Uterus (tissue), 4 donors: ENCODE data around the gene EPHA4. TPM values are rescaled to one million over a fixed set of nuclear protein-coding genes. Genes with fewer than 3 reads are reported as not detected.

Experiments used
- DNase-seq, 2 donors: peaks; one replicate each; pipeline ENCODE4 v3.0.0-alpha.2; 2019 to 2020
- H3K27ac ChIP-seq, 2 donors: fragments of 200-600 bp; sonication (generic); 1 replicate in 1 of 2; 2 replicates in 1 of 2; pipeline ENCODE4 v1.5.1; 2016 to 2018
- H3K27me3 ChIP-seq, 2 donors: fragments of 200-600 bp; sonication (generic); one replicate each; pipeline ENCODE4 v1.5.1; 2018 to 2019; ENCODE audit warnings: control low read depth in 1 of 2
- H3K36me3 ChIP-seq, 2 donors: fragments of 200-600 bp; sonication (generic); one replicate each; pipeline ENCODE4 v1.5.1; 2019; ENCODE audit warnings: control low read depth in 1 of 2
- H3K4me1 ChIP-seq, 2 donors: fragments of 200-600 bp; sonication (generic); one replicate each; pipeline ENCODE4 v1.5.1; 2018 to 2019; ENCODE audit warnings: control low read depth in 1 of 2
- H3K4me3 ChIP-seq, 2 donors: fragments of 200-600 bp; sonication (generic); 1 replicate in 1 of 2; 2 replicates in 1 of 2; pipeline ENCODE4 v1.5.1; 2018 to 2019; ENCODE audit warnings: mild to moderate bottlenecking in 1 of 2
- H3K9me3 ChIP-seq, 2 donors: fragments of 200-600 bp; sonication (generic); one replicate each; pipeline ENCODE4 v1.5.1; 2019; ENCODE audit warnings: control low read depth in 1 of 2
- CTCF ChIP-seq, 4 experiments: fragments of 200-600 bp in 2 of 4; fragments of 450-650 bp in 2 of 4; sonication (generic) in 2 of 4; IDR thresholded peaks; one replicate each; pipeline ENCODE4 v1.5.1; 2016 to 2019; ENCODE audit warnings: antibody characterized with exemption in 4 of 4, mild to moderate bottlenecking in 2 of 4, moderate library complexity in 1 of 4
- POLR2A ChIP-seq, 2 donors: fragments of 450-650 bp; IDR thresholded peaks; one replicate each; pipeline ENCODE4 v1.6.1; 2016; ENCODE audit warnings: antibody characterized with exemption in 2 of 2, mild to moderate bottlenecking in 1 of 2, moderate library complexity in 1 of 2
- intact Hi-C: fragments of 100-400 bp; cut with DNase I; formaldehyde crosslinking; loops from one replicate; pipeline ENCODE4 v1.15.1; 2023; ENCODE audit warnings: low total_unique reads
- total RNA-seq, 4 donors: library from RNA; depleted of rRNA in 3 of 4; stranded (reverse); fragments of >200 nt in 3 of 4; gene quantifications; one replicate each; pipeline versions ENCODE4 v1.1.0 to v1.2.4, GENCODE V29; 2014 to 2023
- donor health status: DM: yes; HTN: yes; CAD: no.

The EPHA4 gene
- total RNA-seq, 4 donors from 2014 or later = 45.6 to 84.7 (median 66.8) TPM

- TF ChIP-seq POLR2A (IDR thresholded peaks at IDR 0.05) (no peak), CTCF (IDR thresholded peaks at IDR 0.05) (no peak)
- no peaks in the 10 kb centered on the region for H3K36me3 ChIP-seq
- H3K27me3 ChIP-seq = no peaks in the 10 kb centered on the region
- DNase-seq = no peak
- H3K4me3 ChIP-seq = no peak overlapping the region
- no peaks in the 10 kb centered on the region for H3K4me1 ChIP-seq
- no peaks in the 10 kb centered on the region for H3K9me3 ChIP-seq
- intact Hi-C loops = no loop called here
- no peak overlapping the region for H3K27ac ChIP-seq
Observed at GRCh38 chr2:221458578-221458977, 113.5 kb downstream of the EPHA4 start.

GRCh38 chr2:221455214-221455613 is 116.9 kb downstream of the EPHA4 start:
- no peak for TF ChIP-seq POLR2A (IDR thresholded peaks at IDR 0.05)
- TF ChIP-seq CTCF (IDR thresholded peaks at IDR 0.05) = no peak
- Histone ChIP-seq H3K4me1 (no peaks in the 10 kb centered on the region), H3K9me3 (no peaks in the 10 kb centered on the region), H3K36me3 (no peaks in the 10 kb centered on the region), H3K27ac (no peak overlapping the region), H3K27me3 (no peaks in the 10 kb centered on the region), H3K4me3 (no peak overlapping the region)
- intact Hi-C loops = no loop called here
- DNase-seq = peak in 1 of 2 donors; percentile 34

- no peak for TF ChIP-seq POLR2A (IDR thresholded peaks at IDR 0.05)
- no peak for TF ChIP-seq CTCF (IDR thresholded peaks at IDR 0.05)
- no peak for DNase-seq
Observed at GRCh38 chr2:221454459-221455105, 117.5 kb downstream of the EPHA4 start.

GRCh38 chr2:221451862-221452788 is 120.0 kb downstream of the EPHA4 start:
- intact Hi-C loops = no loop called here
- Histone ChIP-seq H3K9me3 (no peaks in the 10 kb centered on the region), H3K27ac (no peak overlapping the region), H3K4me1 (no peaks in the 10 kb centered on the region), H3K27me3 (no peaks in the 10 kb centered on the region), H3K4me3 (no peak overlapping the region), H3K36me3 (no peaks in the 10 kb centered on the region)
- TF ChIP-seq CTCF (IDR thresholded peaks at IDR 0.05) = no peak
- no peak for TF ChIP-seq POLR2A (IDR thresholded peaks at IDR 0.05)
- DNase-seq = no peak

More at GRCh38 chr2:221454459-221455105, 117.5 kb downstream of the EPHA4 start:
- H3K27me3 ChIP-seq = no peaks in the 10 kb centered on the region
- intact Hi-C loops = no loop called here
- no peak overlapping the region for H3K4me3 ChIP-seq
- no peak overlapping the region for H3K27ac ChIP-seq
- no peaks in the 10 kb centered on the region for H3K4me1 ChIP-seq
- no peaks in the 10 kb centered on the region for H3K9me3 ChIP-seq
- no peaks in the 10 kb centered on the region for H3K36me3 ChIP-seq

GRCh38 chr2:221450280-221450679 is 121.8 kb downstream of the EPHA4 start:
- Histone ChIP-seq H3K9me3 (no peaks in the 10 kb centered on the region), H3K4me1 (no peaks in the 10 kb centered on the region), H3K4me3 (no peak overlapping the region), H3K36me3 (no peaks in the 10 kb centered on the region), H3K27ac (no peak overlapping the region), H3K27me3 (no peaks in the 10 kb centered on the region)
- TF ChIP-seq POLR2A (IDR thresholded peaks at IDR 0.05) (no peak), CTCF (IDR thresholded peaks at IDR 0.05) (no peak)
- intact Hi-C loops = no loop called here
- no peak for DNase-seq
